Measurements from ENCODE around the gene PTGIR.

- TF ChIP-seq, protein P1, sequence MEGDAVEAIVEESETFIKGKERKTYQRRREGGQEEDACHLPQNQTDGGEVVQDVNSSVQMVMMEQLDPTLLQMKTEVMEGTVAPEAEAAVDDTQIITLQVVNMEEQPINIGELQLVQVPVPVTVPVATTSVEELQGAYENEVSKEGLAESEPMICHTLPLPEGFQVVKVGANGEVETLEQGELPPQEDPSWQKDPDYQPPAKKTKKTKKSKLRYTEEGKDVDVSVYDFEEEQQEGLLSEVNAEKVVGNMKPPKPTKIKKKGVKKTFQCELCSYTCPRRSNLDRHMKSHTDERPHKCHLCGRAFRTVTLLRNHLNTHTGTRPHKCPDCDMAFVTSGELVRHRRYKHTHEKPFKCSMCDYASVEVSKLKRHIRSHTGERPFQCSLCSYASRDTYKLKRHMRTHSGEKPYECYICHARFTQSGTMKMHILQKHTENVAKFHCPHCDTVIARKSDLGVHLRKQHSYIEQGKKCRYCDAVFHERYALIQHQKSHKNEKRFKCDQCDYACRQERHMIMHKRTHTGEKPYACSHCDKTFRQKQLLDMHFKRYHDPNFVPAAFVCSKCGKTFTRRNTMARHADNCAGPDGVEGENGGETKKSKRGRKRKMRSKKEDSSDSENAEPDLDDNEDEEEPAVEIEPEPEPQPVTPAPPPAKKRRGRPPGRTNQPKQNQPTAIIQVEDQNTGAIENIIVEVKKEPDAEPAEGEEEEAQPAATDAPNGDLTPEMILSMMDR (IDR thresholded peaks at IDR 0.05) = peak in 1 of 3 donors; percentile 55
- TF ChIP-seq POLR2A (IDR thresholded peaks at IDR 0.05) = no peak
Measured at GRCh38 chr19:46600384-46601317, 24.2 kb downstream of the PTGIR start.

Data from lower leg skin (tissue), 3 donors.